Measurements from ENCODE around the gene SPPL3. TPM values are rescaled to one million over a fixed set of nuclear protein-coding genes. Genes with fewer than 3 reads are reported as not detected.

SPPL3 gene
- total and polyA plus RNA-seq, 4 donors = 7.4 to 12.6 (median 8.7) TPM

- Histone ChIP-seq H3K27ac (ENCODE audit: low read depth in 1 of 2, low read length in 2 of 2) (no peak overlapping the region), H3K4me1 (ENCODE audit: control insufficient read depth in 4 of 4, insufficient read depth in 4 of 4, low read length in 3 of 4) (peaks cover 0 to 4% (median 0%) of the 10 kb centered on the region in 4 donors), H3K27me3 (ENCODE audit: control insufficient read depth in 4 of 4, insufficient read depth in 4 of 4, low read length in 3 of 4) (no peaks in the 10 kb centered on the region), H3K9me3 (ENCODE audit: control insufficient read depth in 4 of 4, low read length in 3 of 4) (no peaks in the 10 kb centered on the region), H3K9ac (ENCODE audit: low read depth in 1 of 2, low read length in 2 of 2) (no peak overlapping the region), H3K36me3 (ENCODE audit: control insufficient read depth in 4 of 4, insufficient read depth in 3 of 4, low read depth in 1 of 4, low read length in 3 of 4) (no peaks in the 10 kb centered on the region), H3K4me3 (ENCODE audit: low read depth in 1 of 3, low read length in 3 of 3) (no peak overlapping the region)
- no peak for DNase-seq (ENCODE audit: low spot score)
- TF ChIP-seq FOXA1 (IDR thresholded peaks at IDR 0.05) = no peak
- TF ChIP-seq ZBTB33 (IDR thresholded peaks at IDR 0.05) = no peak
- TF ChIP-seq HNF4G (IDR thresholded peaks at IDR 0.05) = no peak
- 91% methylated on average over 6 of the region's 6 CpGs for whole genome bisulfite sequencing
Observed at GRCh38 chr12:120817559-120818330, 86.4 kb downstream of the SPPL3 start.

GRCh38 chr12:120816363-120816762 lies 87.8 kb downstream of the SPPL3 start:
- H3K36me3 ChIP-seq (ENCODE audit: control insufficient read depth in 4 of 4, insufficient read depth in 3 of 4, low read depth in 1 of 4, low read length in 3 of 4) = no peaks in the 10 kb centered on the region
- no peaks in the 10 kb centered on the region for H3K9me3 ChIP-seq (ENCODE audit: control insufficient read depth in 4 of 4, low read length in 3 of 4)
- 97% methylated on average over 2 of the region's 2 CpGs for WGBS
- DNase-seq (ENCODE audit: low spot score) = no peak
- H3K27me3 ChIP-seq (ENCODE audit: control insufficient read depth in 4 of 4, insufficient read depth in 4 of 4, low read length in 3 of 4) = no peaks in the 10 kb centered on the region
- TF ChIP-seq NR2F2 (IDR thresholded peaks at IDR 0.05) = no peak
- no peak for TF ChIP-seq ZBTB33 (IDR thresholded peaks at IDR 0.05)
- no peak for TF ChIP-seq ATF3 (IDR thresholded peaks at IDR 0.05)
- TF ChIP-seq EGR1 (IDR thresholded peaks at IDR 0.05; ENCODE audit: low read depth in 2 of 2) = no peak
- TF ChIP-seq SP1 (IDR thresholded peaks at IDR 0.05) = no peak
- no peak for TF ChIP-seq RAD21 (IDR thresholded peaks at IDR 0.05)
- no peak for TF ChIP-seq YY1 (IDR thresholded peaks at IDR 0.05)
- TF ChIP-seq GABPA (IDR thresholded peaks at IDR 0.05 in 1 of 2, conservative IDR thresholded peaks at IDR 0.05 in 1 of 2) = no peak
- no peak for TF ChIP-seq FOXA1 (IDR thresholded peaks at IDR 0.05)
- no peak for TF ChIP-seq JUND (IDR thresholded peaks at IDR 0.05)
- no peak for TF ChIP-seq REST (IDR thresholded peaks at IDR 0.05)
- no peak for TF ChIP-seq TAF1 (conservative IDR thresholded peaks at IDR 0.05)
- no peak for TF ChIP-seq FOXA2 (IDR thresholded peaks at IDR 0.05)
- no peak for TF ChIP-seq RXRA (IDR thresholded peaks at IDR 0.05)
- no peak for TF ChIP-seq MAX (IDR thresholded peaks at IDR 0.05)
- no peak for TF ChIP-seq HNF4A (conservative IDR thresholded peaks at IDR 0.05)
- no peak for TF ChIP-seq HNF4G (IDR thresholded peaks at IDR 0.05)
- no peak for TF ChIP-seq CTCF (IDR thresholded peaks at IDR 0.05; ENCODE audit: low read depth, low read length, missing input control)
- H3K9ac ChIP-seq (ENCODE audit: low read depth in 1 of 2, low read length in 2 of 2) = no peak overlapping the region
- peaks cover 0 to 4% (median 0%) of the 10 kb centered on the region in 4 donors for H3K4me1 ChIP-seq (ENCODE audit: control insufficient read depth in 4 of 4, insufficient read depth in 4 of 4, low read length in 3 of 4)
- H3K4me3 ChIP-seq (ENCODE audit: low read depth in 1 of 3, low read length in 3 of 3) = no peak overlapping the region
- no peak overlapping the region for H3K27ac ChIP-seq (ENCODE audit: low read depth in 1 of 2, low read length in 2 of 2)

Measured in liver (tissue), 9 donors.